ENCODE results near the gene CADPS. TPM values are rescaled to one million over a fixed set of nuclear protein-coding genes. Genes with fewer than 3 reads are reported as not detected.

The CADPS gene
- total RNA-seq, 1 experiment from 2014 or later, result not detected

DNA sequence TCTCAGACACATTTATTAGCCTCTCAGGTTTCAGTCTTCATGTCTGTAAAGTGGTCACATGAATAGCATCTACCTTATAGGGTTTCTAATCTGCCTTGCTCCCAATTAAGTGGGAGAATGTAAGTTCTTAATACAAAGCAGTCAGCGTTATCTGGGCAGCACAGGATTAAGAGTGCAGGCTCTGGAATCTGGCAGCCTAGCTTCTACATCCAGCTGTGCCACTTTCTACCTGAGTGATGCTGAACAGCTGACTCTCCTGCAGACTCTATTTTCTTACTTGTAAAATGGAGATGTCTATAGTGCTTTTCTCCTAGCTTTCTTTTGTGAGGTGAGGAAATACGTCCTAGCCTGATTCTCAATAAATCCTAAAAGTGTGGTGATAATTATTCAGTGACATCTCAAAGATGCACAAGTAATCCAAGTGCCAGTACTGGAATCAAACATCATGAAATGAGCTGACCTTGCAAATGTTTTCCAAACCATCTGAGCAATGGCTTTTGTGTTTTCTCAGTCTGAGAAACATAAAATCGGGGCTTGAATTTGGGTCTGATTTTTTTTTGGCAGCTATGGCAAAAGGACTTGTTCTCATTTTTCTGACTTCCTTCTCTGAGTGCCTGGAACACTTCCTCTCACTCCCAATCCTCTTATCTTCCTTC lies 269.7 kb downstream of the CADPS start:
- no peak for TF ChIP-seq SIN3A (IDR thresholded peaks at IDR 0.05; ENCODE audit: borderline replicate concordance, insufficient read depth, low read depth, low read length)
- TF ChIP-seq, protein P1, sequence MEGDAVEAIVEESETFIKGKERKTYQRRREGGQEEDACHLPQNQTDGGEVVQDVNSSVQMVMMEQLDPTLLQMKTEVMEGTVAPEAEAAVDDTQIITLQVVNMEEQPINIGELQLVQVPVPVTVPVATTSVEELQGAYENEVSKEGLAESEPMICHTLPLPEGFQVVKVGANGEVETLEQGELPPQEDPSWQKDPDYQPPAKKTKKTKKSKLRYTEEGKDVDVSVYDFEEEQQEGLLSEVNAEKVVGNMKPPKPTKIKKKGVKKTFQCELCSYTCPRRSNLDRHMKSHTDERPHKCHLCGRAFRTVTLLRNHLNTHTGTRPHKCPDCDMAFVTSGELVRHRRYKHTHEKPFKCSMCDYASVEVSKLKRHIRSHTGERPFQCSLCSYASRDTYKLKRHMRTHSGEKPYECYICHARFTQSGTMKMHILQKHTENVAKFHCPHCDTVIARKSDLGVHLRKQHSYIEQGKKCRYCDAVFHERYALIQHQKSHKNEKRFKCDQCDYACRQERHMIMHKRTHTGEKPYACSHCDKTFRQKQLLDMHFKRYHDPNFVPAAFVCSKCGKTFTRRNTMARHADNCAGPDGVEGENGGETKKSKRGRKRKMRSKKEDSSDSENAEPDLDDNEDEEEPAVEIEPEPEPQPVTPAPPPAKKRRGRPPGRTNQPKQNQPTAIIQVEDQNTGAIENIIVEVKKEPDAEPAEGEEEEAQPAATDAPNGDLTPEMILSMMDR (IDR thresholded peaks at IDR 0.05), result no peak
- TF ChIP-seq, protein P2, sequence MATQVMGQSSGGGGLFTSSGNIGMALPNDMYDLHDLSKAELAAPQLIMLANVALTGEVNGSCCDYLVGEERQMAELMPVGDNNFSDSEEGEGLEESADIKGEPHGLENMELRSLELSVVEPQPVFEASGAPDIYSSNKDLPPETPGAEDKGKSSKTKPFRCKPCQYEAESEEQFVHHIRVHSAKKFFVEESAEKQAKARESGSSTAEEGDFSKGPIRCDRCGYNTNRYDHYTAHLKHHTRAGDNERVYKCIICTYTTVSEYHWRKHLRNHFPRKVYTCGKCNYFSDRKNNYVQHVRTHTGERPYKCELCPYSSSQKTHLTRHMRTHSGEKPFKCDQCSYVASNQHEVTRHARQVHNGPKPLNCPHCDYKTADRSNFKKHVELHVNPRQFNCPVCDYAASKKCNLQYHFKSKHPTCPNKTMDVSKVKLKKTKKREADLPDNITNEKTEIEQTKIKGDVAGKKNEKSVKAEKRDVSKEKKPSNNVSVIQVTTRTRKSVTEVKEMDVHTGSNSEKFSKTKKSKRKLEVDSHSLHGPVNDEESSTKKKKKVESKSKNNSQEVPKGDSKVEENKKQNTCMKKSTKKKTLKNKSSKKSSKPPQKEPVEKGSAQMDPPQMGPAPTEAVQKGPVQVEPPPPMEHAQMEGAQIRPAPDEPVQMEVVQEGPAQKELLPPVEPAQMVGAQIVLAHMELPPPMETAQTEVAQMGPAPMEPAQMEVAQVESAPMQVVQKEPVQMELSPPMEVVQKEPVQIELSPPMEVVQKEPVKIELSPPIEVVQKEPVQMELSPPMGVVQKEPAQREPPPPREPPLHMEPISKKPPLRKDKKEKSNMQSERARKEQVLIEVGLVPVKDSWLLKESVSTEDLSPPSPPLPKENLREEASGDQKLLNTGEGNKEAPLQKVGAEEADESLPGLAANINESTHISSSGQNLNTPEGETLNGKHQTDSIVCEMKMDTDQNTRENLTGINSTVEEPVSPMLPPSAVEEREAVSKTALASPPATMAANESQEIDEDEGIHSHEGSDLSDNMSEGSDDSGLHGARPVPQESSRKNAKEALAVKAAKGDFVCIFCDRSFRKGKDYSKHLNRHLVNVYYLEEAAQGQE (IDR thresholded peaks at IDR 0.05; ENCODE audit: insufficient read depth in 1 of 2, low read depth in 2 of 2, low read length in 1 of 2), result no peak
- no peak for TF ChIP-seq TCF7L2 (IDR thresholded peaks at IDR 0.05; ENCODE audit: low read depth, low read length)
- TF ChIP-seq POLR2AphosphoS5 (IDR thresholded peaks at IDR 0.05; ENCODE audit: low read depth, low read length), result no peak
- in situ Hi-C loops (cut with HindIII; ENCODE audit: low pct_unique_long_range_greater_than_20kb, low sequenced_read_pairs), result no loop called here

DNA sequence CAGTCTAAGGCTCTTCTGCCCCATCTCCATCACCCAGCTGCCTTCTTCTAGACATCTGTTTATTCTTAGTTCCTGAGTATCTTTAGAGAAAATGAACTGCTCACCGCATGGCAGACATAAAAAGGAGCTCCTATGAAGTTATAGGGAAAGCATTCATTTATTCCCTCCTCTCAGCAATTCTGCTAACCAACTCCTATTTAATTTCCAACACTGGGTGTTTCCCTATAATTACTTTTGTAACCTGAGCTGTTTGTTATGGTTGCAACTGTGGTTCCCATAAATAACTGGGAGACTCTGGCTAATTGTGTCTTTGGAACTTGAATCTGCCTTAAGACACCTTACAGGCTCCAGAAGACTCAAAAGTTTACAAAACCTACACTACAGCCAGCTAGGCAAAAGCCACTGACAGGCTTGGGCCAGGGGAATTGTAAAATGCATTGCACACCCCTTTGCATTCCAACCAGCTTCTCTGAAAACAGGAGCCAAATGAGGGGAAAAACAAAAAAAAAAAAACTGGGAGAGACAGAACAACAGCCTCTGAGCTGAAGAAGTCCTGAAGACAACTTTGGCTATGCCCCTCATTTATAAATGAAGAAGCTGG lies 270.4 kb downstream of the CADPS start:
- H3K36me3 ChIP-seq (ENCODE audit: control insufficient read depth, insufficient read depth, low read length), result no peaks in the 10 kb centered on the region
- no peak for DNase-seq (ENCODE audit: low read depth, low spot score)
- H3K27ac ChIP-seq (ENCODE audit: low read length), result no peak overlapping the region
- ATAC-seq, result no peak
- POLR2A ChIA-PET, result no interaction called here
- no peaks in the 10 kb centered on the region for H3K4me1 ChIP-seq (ENCODE audit: control insufficient read depth, insufficient read depth, low read length)
- CTCF ChIA-PET, result no interaction called here
- no TSS peak for BruUV-seq (replicated peaks)
- in situ Hi-C loops (cut with HindIII; ENCODE audit: low pct_unique_long_range_greater_than_20kb, low sequenced_read_pairs), result no loop called here
- intact Hi-C loops (cut with micrococcal nuclease; ENCODE audit: unreplicated experiment), result no loop called here
- no peak overlapping the region for H3K4me3 ChIP-seq (ENCODE audit: low read depth in 2 of 2, low read length in 2 of 2)
- H3K27me3 ChIP-seq (ENCODE audit: control insufficient read depth, insufficient read depth, low read length), result no peaks in the 10 kb centered on the region; the same call in 1 of the 2 replicates
- TF ChIP-seq, protein P1 (IDR thresholded peaks at IDR 0.05), result no peak
- TF ChIP-seq POLR2AphosphoS5 (IDR thresholded peaks at IDR 0.05; ENCODE audit: low read depth, low read length), result no peak
- TF ChIP-seq TCF7L2 (IDR thresholded peaks at IDR 0.05; ENCODE audit: low read depth, low read length), result no peak
- no peak for TF ChIP-seq SIN3A (IDR thresholded peaks at IDR 0.05; ENCODE audit: borderline replicate concordance, insufficient read depth, low read depth, low read length)
- TF ChIP-seq, protein P2 (IDR thresholded peaks at IDR 0.05; ENCODE audit: insufficient read depth in 1 of 2, low read depth in 2 of 2, low read length in 1 of 2), result no peak
- no peaks in the 10 kb centered on the region for H3K9me3 ChIP-seq (ENCODE audit: control insufficient read depth, insufficient read depth, low read depth, low read length)

More for the DNA sequence above, 269.7 kb downstream of the CADPS start:
- Histone ChIP-seq H3K27ac (ENCODE audit: low read length) (no peak overlapping the region), H3K27me3 (ENCODE audit: control insufficient read depth, insufficient read depth, low read length) (no peaks in the 10 kb centered on the region; the same call in 1 of the 2 replicates), H3K4me1 (ENCODE audit: control insufficient read depth, insufficient read depth, low read length) (no peaks in the 10 kb centered on the region), H3K4me3 (ENCODE audit: low read depth in 2 of 2, low read length in 2 of 2) (no peak overlapping the region), H3K36me3 (ENCODE audit: control insufficient read depth, insufficient read depth, low read length) (no peaks in the 10 kb centered on the region), H3K9me3 (ENCODE audit: control insufficient read depth, insufficient read depth, low read depth, low read length) (no peaks in the 10 kb centered on the region)
- ATAC-seq, result no peak
- intact Hi-C loops (cut with micrococcal nuclease; ENCODE audit: unreplicated experiment), result no loop called here
- no TSS peak for BruUV-seq (replicated peaks)
- POLR2A ChIA-PET, result no interaction called here
- CTCF ChIA-PET, result no interaction called here
- no peak for DNase-seq (ENCODE audit: low read depth, low spot score)
